ENCODE measurements around the gene PRC1. TPM values are rescaled to one million over a fixed set of nuclear protein-coding genes. Genes with fewer than 3 reads are reported as not detected.

PRC1 gene
- total and polyA plus RNA-seq, 2 of the 13 experiments (the other 11 are each of a cell fraction or from before 2014, with no cell fraction given): 137 to 162 TPM

DNA sequence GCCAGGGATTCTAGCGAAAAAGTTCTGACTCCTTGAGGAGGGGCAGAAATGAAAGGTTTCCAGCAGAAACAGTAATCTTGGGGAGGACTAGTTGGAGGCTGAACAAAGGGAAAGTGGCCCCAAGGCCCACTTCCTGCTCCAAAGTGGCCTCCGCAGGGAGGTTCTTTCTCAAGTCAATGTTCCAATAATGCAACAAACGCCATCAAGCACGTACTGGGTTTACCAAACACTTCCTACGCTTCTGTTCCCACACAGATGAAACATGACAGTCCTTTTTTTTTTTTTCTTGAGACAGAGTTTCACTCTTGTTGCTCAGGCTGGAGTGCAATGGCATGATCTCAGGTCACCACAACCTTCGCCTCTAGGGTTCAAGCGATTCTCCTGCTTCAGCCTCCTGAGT lies 49.2 kb downstream of the PRC1 start:
- no peak overlapping the region for H3K4me3 ChIP-seq (replicated peaks in 1 of 3; ENCODE audit: insufficient read depth in 1 of 3, low read depth in 2 of 3, low read length in 3 of 3)
- in situ Hi-C loops (cut with HindIII; ENCODE audit: extremely low pct_ligation_motif_present, low pct_unique_long_range_greater_than_20kb) (loop anchor here (25.0 kb wide), 1 partner anchor 317 kb away; no protein-coding TSS in a partner anchor), intact Hi-C loops (cut with micrococcal nuclease; ENCODE audit: unreplicated experiment) (no loop called here)
- no peak overlapping the region for H3K27ac ChIP-seq (ENCODE audit: extremely low read length, insufficient read depth, low read length)
- H3K36me3 ChIP-seq (replicated peaks in 1 of 2; ENCODE audit: control insufficient read depth in 1 of 2, insufficient read depth in 2 of 2, low read length in 2 of 2): peaks cover 25 to 70% of the 10 kb centered on the region in 2 experiments; a peak in 4 of 5 replicates
- TF ChIP-seq MED1 (CRISPR knock-in tag; IDR thresholded peaks at IDR 0.05) (no peak), KLF6 (CRISPR knock-in tag; IDR thresholded peaks at IDR 0.05) (no peak), JDP2 (CRISPR knock-in tag; IDR thresholded peaks at IDR 0.05; ENCODE audit: borderline replicate concordance) (no peak), GFI1 (CRISPR knock-in tag; IDR thresholded peaks at IDR 0.05; ENCODE audit: borderline replicate concordance) (no peak), PLRG1 (conservative IDR thresholded peaks at IDR 0.05) (no peak), ZNF234 (CRISPR knock-in tag; conservative IDR thresholded peaks at IDR 0.05) (no peak), HMG20A (CRISPR knock-in tag; IDR thresholded peaks at IDR 0.05; ENCODE audit: borderline replicate concordance) (no peak), NONO (IDR thresholded peaks at IDR 0.05) (no peak), NONO (CRISPR knock-in tag; conservative IDR thresholded peaks at IDR 0.05) (no peak), ZNF329 (CRISPR knock-in tag; IDR thresholded peaks at IDR 0.05; ENCODE audit: low read depth) (no peak)
- TF ChIP-seq, protein P1, sequence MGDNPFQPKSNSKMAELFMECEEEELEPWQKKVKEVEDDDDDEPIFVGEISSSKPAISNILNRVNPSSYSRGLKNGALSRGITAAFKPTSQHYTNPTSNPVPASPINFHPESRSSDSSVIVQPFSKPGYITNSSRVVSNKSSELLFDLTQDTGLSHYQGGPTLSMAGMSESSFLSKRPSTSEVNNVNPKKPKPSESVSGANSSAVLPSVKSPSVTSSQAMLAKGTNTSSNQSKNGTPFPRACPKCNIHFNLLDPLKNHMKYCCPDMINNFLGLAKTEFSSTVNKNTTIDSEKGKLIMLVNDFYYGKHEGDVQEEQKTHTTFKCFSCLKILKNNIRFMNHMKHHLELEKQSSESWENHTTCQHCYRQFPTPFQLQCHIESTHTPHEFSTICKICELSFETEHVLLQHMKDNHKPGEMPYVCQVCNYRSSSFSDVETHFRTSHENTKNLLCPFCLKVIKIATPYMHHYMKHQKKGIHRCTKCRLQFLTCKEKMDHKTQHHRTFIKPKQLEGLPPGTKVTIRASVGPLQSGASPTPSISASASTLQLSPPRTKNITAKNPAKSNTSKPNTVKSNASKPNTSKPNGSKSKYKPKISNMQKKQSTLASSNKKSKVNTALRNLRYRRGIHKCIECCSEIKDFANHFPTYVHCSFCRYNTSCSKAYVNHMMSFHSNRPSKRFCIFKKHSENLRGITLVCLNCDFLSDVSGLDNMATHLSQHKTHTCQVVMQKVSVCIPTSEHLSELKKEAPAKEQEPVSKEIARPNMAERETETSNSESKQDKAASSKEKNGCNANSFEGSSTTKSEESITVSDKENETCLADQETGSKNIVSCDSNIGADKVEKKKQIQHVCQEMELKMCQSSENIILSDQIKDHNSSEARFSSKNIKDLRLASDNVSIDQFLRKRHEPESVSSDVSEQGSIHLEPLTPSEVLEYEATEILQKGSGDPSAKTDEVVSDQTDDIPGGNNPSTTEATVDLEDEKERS (CRISPR knock-in tag; IDR thresholded peaks at IDR 0.05): no peak
- TF ChIP-seq, protein P2, sequence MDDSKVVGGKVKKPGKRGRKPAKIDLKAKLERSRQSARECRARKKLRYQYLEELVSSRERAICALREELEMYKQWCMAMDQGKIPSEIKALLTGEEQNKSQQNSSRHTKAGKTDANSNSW (CRISPR knock-in tag; IDR thresholded peaks at IDR 0.05; ENCODE audit: borderline replicate concordance): no peak
- TF ChIP-seq, protein P3, sequence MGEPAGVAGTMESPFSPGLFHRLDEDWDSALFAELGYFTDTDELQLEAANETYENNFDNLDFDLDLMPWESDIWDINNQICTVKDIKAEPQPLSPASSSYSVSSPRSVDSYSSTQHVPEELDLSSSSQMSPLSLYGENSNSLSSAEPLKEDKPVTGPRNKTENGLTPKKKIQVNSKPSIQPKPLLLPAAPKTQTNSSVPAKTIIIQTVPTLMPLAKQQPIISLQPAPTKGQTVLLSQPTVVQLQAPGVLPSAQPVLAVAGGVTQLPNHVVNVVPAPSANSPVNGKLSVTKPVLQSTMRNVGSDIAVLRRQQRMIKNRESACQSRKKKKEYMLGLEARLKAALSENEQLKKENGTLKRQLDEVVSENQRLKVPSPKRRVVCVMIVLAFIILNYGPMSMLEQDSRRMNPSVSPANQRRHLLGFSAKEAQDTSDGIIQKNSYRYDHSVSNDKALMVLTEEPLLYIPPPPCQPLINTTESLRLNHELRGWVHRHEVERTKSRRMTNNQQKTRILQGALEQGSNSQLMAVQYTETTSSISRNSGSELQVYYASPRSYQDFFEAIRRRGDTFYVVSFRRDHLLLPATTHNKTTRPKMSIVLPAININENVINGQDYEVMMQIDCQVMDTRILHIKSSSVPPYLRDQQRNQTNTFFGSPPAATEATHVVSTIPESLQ (CRISPR knock-in tag; conservative IDR thresholded peaks at IDR 0.05): no peak
- TF ChIP-seq, protein P4, sequence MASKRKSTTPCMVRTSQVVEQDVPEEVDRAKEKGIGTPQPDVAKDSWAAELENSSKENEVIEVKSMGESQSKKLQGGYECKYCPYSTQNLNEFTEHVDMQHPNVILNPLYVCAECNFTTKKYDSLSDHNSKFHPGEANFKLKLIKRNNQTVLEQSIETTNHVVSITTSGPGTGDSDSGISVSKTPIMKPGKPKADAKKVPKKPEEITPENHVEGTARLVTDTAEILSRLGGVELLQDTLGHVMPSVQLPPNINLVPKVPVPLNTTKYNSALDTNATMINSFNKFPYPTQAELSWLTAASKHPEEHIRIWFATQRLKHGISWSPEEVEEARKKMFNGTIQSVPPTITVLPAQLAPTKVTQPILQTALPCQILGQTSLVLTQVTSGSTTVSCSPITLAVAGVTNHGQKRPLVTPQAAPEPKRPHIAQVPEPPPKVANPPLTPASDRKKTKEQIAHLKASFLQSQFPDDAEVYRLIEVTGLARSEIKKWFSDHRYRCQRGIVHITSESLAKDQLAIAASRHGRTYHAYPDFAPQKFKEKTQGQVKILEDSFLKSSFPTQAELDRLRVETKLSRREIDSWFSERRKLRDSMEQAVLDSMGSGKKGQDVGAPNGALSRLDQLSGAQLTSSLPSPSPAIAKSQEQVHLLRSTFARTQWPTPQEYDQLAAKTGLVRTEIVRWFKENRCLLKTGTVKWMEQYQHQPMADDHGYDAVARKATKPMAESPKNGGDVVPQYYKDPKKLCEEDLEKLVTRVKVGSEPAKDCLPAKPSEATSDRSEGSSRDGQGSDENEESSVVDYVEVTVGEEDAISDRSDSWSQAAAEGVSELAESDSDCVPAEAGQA (IDR thresholded peaks at IDR 0.05; ENCODE audit: low read depth): no peak
- TF ChIP-seq, protein P4 (CRISPR knock-in tag; IDR thresholded peaks at IDR 0.05; ENCODE audit: borderline replicate concordance): no peak
- ChIA-PET CTCF (ENCODE audit: low intra/inter-chr PET ratio, low total read pairs) (no interaction called here), POLR2A (interaction anchor here (1.1 to 1.7 kb wide), 2 partner anchors 9 to 10 kb away, joined by 4 to 6 read pairs; partner anchors contain the start of genes RCCD1 and UNC45A)
- ATAC-seq (no peak), DNase-seq (ENCODE audit: low spot score) (no peak), FAIRE-seq (no peak)
- no peak overlapping the region for H2AFZ ChIP-seq (ENCODE audit: low read length)
- BruUV-seq (replicated peaks): no TSS peak
- 94% methylated on average over 7 of the region's 7 CpGs for WGBS (ENCODE audit: low lambda C conversion rate)
- H3K27me3 ChIP-seq (ENCODE audit: control insufficient read depth in 1 of 2, insufficient read depth in 2 of 2, low read length in 2 of 2): no peaks in the 10 kb centered on the region
- no peaks in the 10 kb centered on the region for H3K79me2 ChIP-seq (ENCODE audit: insufficient read depth, low read length)
- H3K9me3 ChIP-seq (ENCODE audit: low read length): no peaks in the 10 kb centered on the region
- no peak overlapping the region for H3K4me2 ChIP-seq (ENCODE audit: low read depth, low read length)
- no peaks in the 10 kb centered on the region for H3K4me1 ChIP-seq (ENCODE audit: insufficient read depth, low read length)
- H4K20me1 ChIP-seq (ENCODE audit: insufficient read depth, low read length): no peaks in the 10 kb centered on the region
- no peak overlapping the region for H3K9ac ChIP-seq (ENCODE audit: insufficient read depth, low read depth, low read length)

Data from HepG2 (cell line).